ENCODE measurements around the gene ANKLE2. TPM values are rescaled to one million over a fixed set of nuclear protein-coding genes. Genes with fewer than 3 reads are reported as not detected.

Gene ANKLE2
- total and polyA plus RNA-seq, 4 donors, result 8.4 to 24.1 (median 15.4) TPM

DNA sequence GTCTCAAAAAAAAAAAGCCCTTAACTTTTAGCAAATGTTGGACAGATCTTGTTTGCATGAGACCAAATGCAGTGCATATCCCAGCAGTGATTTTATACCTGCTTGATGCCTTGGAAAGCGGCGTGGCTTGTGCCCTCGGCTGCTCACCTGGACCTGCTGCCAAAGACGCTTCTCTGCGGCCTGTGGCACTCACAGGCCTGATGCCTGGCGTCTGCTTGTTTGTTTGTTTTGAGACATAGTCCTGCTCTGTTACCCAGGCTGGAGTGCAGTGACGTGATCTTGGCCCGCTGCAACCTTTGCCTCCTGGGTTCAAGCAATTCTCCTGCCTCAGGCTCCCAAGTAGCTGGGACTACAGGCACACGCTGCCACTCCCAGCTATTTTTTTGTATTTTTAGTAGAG lies 45.8 kb downstream of the ANKLE2 start:
- Histone ChIP-seq H3K9me3 (ENCODE audit: control insufficient read depth in 4 of 4, low read length in 3 of 4) (no peaks in the 10 kb centered on the region), H3K9ac (ENCODE audit: low read depth in 1 of 2, low read length in 2 of 2) (no peak overlapping the region), H3K27ac (ENCODE audit: low read depth in 1 of 2, low read length in 2 of 2) (no peak overlapping the region), H3K36me3 (ENCODE audit: control insufficient read depth in 4 of 4, insufficient read depth in 3 of 4, low read depth in 1 of 4, low read length in 3 of 4) (peaks cover 14 to 39% (median 21%) of the 10 kb centered on the region in 4 donors), H3K4me1 (ENCODE audit: control insufficient read depth in 4 of 4, insufficient read depth in 4 of 4, low read length in 3 of 4) (peaks cover 0 to 10% (median 7%) of the 10 kb centered on the region in 4 donors), H3K27me3 (ENCODE audit: control insufficient read depth in 4 of 4, insufficient read depth in 4 of 4, low read length in 3 of 4) (no peaks in the 10 kb centered on the region), H3K4me3 (ENCODE audit: low read depth in 1 of 3, low read length in 3 of 3) (no peak overlapping the region)
- WGBS, result 42% methylated on average over 9 of the region's 9 CpGs
- DNase-seq (ENCODE audit: low spot score), result no peak
- no peak for TF ChIP-seq GABPA (IDR thresholded peaks at IDR 0.05 in 1 of 2, conservative IDR thresholded peaks at IDR 0.05 in 1 of 2)
- TF ChIP-seq HNF4G (IDR thresholded peaks at IDR 0.05), result no peak
- TF ChIP-seq, protein P1, sequence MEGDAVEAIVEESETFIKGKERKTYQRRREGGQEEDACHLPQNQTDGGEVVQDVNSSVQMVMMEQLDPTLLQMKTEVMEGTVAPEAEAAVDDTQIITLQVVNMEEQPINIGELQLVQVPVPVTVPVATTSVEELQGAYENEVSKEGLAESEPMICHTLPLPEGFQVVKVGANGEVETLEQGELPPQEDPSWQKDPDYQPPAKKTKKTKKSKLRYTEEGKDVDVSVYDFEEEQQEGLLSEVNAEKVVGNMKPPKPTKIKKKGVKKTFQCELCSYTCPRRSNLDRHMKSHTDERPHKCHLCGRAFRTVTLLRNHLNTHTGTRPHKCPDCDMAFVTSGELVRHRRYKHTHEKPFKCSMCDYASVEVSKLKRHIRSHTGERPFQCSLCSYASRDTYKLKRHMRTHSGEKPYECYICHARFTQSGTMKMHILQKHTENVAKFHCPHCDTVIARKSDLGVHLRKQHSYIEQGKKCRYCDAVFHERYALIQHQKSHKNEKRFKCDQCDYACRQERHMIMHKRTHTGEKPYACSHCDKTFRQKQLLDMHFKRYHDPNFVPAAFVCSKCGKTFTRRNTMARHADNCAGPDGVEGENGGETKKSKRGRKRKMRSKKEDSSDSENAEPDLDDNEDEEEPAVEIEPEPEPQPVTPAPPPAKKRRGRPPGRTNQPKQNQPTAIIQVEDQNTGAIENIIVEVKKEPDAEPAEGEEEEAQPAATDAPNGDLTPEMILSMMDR (IDR thresholded peaks at IDR 0.05; ENCODE audit: low read depth, low read length, missing input control), result no peak
- peak; percentile 46 to 70 for TF ChIP-seq RXRA (IDR thresholded peaks at IDR 0.05)
- TF ChIP-seq FOXA1 (IDR thresholded peaks at IDR 0.05), result no peak
- no peak for TF ChIP-seq NR2F2 (IDR thresholded peaks at IDR 0.05)
- TF ChIP-seq, protein P2, sequence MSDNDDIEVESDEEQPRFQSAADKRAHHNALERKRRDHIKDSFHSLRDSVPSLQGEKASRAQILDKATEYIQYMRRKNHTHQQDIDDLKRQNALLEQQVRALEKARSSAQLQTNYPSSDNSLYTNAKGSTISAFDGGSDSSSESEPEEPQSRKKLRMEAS (IDR thresholded peaks at IDR 0.05), result no peak
- no peak for TF ChIP-seq FOXA2 (IDR thresholded peaks at IDR 0.05)
- peak; percentile 35 to 67 for TF ChIP-seq HNF4A (conservative IDR thresholded peaks at IDR 0.05)
- TF ChIP-seq, protein P3, sequence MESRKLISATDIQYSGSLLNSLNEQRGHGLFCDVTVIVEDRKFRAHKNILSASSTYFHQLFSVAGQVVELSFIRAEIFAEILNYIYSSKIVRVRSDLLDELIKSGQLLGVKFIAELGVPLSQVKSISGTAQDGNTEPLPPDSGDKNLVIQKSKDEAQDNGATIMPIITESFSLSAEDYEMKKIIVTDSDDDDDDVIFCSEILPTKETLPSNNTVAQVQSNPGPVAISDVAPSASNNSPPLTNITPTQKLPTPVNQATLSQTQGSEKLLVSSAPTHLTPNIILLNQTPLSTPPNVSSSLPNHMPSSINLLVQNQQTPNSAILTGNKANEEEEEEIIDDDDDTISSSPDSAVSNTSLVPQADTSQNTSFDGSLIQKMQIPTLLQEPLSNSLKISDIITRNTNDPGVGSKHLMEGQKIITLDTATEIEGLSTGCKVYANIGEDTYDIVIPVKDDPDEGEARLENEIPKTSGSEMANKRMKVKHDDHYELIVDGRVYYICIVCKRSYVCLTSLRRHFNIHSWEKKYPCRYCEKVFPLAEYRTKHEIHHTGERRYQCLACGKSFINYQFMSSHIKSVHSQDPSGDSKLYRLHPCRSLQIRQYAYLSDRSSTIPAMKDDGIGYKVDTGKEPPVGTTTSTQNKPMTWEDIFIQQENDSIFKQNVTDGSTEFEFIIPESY (IDR thresholded peaks at IDR 0.05), result no peak
- peak; percentile 26 for TF ChIP-seq SP1 (IDR thresholded peaks at IDR 0.05)
- TF ChIP-seq, protein P4, sequence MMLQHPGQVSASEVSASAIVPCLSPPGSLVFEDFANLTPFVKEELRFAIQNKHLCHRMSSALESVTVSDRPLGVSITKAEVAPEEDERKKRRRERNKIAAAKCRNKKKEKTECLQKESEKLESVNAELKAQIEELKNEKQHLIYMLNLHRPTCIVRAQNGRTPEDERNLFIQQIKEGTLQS (IDR thresholded peaks at IDR 0.05), result no peak

DNA sequence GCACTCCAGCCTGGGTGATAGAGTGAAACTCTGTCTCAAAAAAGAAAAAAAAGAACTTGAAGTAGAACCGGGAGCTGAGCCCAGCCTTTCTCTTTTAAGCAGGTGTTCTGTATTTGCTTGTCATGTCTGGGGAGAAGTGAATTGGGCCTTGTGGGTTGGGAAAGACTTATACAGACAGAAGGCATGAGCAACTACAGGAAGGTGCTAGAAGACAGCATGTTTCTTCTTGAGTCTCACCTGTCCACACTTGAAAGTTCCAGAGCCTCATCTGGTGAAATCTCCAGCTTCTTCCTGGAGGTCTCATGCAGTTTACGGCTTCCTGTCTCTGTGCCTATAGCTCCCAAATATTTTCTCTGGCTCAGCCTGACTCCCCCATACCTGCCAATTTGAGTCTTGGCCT lies 48.5 kb downstream of the ANKLE2 start:
- H3K4me1 ChIP-seq (ENCODE audit: control insufficient read depth in 4 of 4, insufficient read depth in 4 of 4, low read length in 3 of 4), result peaks cover 0 to 18% (median 14%) of the 10 kb centered on the region in 4 donors
- no peak overlapping the region for H3K9ac ChIP-seq (ENCODE audit: low read depth in 1 of 2, low read length in 2 of 2)
- no peaks in the 10 kb centered on the region for H3K9me3 ChIP-seq (ENCODE audit: control insufficient read depth in 4 of 4, low read length in 3 of 4)
- DNase-seq (ENCODE audit: low spot score), result no peak
- TF ChIP-seq FOXA2 (IDR thresholded peaks at IDR 0.05) (no peak), HNF4G (IDR thresholded peaks at IDR 0.05) (no peak), RXRA (IDR thresholded peaks at IDR 0.05) (no peak), JUND (IDR thresholded peaks at IDR 0.05) (no peak), GABPA (IDR thresholded peaks at IDR 0.05 in 1 of 2, conservative IDR thresholded peaks at IDR 0.05 in 1 of 2) (no peak), TAF1 (conservative IDR thresholded peaks at IDR 0.05) (no peak), FOXA1 (IDR thresholded peaks at IDR 0.05) (no peak), HNF4A (conservative IDR thresholded peaks at IDR 0.05) (no peak), EGR1 (IDR thresholded peaks at IDR 0.05; ENCODE audit: low read depth in 2 of 2) (no peak), NR2F2 (IDR thresholded peaks at IDR 0.05) (no peak), SP1 (IDR thresholded peaks at IDR 0.05) (no peak)
- TF ChIP-seq, protein P2 (IDR thresholded peaks at IDR 0.05), result no peak
- TF ChIP-seq, protein P4 (IDR thresholded peaks at IDR 0.05), result no peak
- TF ChIP-seq, protein P5, sequence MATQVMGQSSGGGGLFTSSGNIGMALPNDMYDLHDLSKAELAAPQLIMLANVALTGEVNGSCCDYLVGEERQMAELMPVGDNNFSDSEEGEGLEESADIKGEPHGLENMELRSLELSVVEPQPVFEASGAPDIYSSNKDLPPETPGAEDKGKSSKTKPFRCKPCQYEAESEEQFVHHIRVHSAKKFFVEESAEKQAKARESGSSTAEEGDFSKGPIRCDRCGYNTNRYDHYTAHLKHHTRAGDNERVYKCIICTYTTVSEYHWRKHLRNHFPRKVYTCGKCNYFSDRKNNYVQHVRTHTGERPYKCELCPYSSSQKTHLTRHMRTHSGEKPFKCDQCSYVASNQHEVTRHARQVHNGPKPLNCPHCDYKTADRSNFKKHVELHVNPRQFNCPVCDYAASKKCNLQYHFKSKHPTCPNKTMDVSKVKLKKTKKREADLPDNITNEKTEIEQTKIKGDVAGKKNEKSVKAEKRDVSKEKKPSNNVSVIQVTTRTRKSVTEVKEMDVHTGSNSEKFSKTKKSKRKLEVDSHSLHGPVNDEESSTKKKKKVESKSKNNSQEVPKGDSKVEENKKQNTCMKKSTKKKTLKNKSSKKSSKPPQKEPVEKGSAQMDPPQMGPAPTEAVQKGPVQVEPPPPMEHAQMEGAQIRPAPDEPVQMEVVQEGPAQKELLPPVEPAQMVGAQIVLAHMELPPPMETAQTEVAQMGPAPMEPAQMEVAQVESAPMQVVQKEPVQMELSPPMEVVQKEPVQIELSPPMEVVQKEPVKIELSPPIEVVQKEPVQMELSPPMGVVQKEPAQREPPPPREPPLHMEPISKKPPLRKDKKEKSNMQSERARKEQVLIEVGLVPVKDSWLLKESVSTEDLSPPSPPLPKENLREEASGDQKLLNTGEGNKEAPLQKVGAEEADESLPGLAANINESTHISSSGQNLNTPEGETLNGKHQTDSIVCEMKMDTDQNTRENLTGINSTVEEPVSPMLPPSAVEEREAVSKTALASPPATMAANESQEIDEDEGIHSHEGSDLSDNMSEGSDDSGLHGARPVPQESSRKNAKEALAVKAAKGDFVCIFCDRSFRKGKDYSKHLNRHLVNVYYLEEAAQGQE (IDR thresholded peaks at IDR 0.05), result no peak
- TF ChIP-seq, protein P1 (IDR thresholded peaks at IDR 0.05; ENCODE audit: low read depth, low read length, missing input control), result no peak
- no peak overlapping the region for H3K27ac ChIP-seq (ENCODE audit: low read depth in 1 of 2, low read length in 2 of 2)
- no peaks in the 10 kb centered on the region for H3K27me3 ChIP-seq (ENCODE audit: control insufficient read depth in 4 of 4, insufficient read depth in 4 of 4, low read length in 3 of 4)
- WGBS, result 90% methylated on average over 2 of the region's 2 CpGs
- no peak overlapping the region for H3K4me3 ChIP-seq (ENCODE audit: low read depth in 1 of 3, low read length in 3 of 3)
- peaks cover 6 to 18% (median 11%) of the 10 kb centered on the region in 4 donors for H3K36me3 ChIP-seq (ENCODE audit: control insufficient read depth in 4 of 4, insufficient read depth in 3 of 4, low read depth in 1 of 4, low read length in 3 of 4)
